Bronchial epithelial cell (primary cell): ENCODE measurements around the gene SMC4. TPM values are rescaled to one million over a fixed set of nuclear protein-coding genes. Genes with fewer than 3 reads are reported as not detected.

Experiments
- DNase-seq: peaks from one replicate; pipeline ENCODE4 v3.0.0-alpha.2; 2010; ENCODE audit warnings: low read depth
- FAIRE-seq: peaks from 2 replicates; lab custom pipeline; 2011; peaks lifted over from hg19 to GRCh38; lab: Jason Lieb, UNC
- H3K27me3 ChIP-seq: 2 replicates; pipeline ENCODE4 v1.5.1; 2011; ENCODE audit warnings: low read length; ENCODE audit not compliant: control insufficient read depth, insufficient read depth
- H3K36me3 ChIP-seq: 2 replicates; pipeline ENCODE4 v1.5.1; 2011; ENCODE audit warnings: low read length; ENCODE audit not compliant: control insufficient read depth, insufficient read depth
- H3K4me3 ChIP-seq: 2 replicates; pipeline ENCODE4 v1.5.1; 2011; ENCODE audit warnings: mild to moderate bottlenecking, low read depth, low read length, control low read depth
- total RNA-seq: library from RNA; depleted of rRNA; stranded (reverse); fragments of >200 nt; gene quantifications from 2 replicates; pipeline ENCODE4 v1.2.1, GENCODE V29; 2014
- TF ChIP-seq, protein P1 (sequence below): IDR thresholded peaks from 2 replicates; pipeline ENCODE4 v1.5.1; 2011; ENCODE audit warnings: mild to moderate bottlenecking, moderate library complexity, low read length, control low read depth, inconsistent platforms; ENCODE audit not compliant: insufficient read depth, severe bottlenecking

The SMC4 gene
- total RNA-seq, 1 donor from 2014 or later: 12.1 TPM

DNA sequence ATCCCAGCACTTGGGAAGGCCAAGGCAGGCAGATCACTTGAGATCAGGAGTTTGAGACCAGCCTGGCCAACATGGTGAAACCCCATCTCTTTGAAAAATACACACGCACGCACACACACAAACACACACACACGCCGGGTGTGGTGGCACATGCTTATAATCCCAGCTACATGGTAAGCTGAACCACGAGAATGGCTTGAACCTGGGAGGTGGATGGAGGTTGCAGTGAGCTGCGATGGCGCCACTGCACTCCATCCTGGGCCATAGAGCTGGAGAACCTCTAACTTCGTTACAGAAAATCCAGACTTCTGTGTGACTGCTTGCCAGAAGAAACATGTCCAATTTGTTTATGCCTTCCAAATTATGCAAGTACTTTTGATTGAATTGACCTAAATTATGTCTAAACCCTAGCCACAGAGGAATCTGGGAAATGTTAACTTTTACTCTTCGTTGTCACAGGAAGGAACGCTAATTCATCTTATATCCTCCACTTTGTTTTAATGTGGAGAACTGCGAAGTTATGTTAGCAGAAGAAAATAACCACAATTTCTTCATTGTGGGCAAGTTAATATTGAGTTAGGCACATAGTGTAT is 28.5 kb downstream of the SMC4 start:
- TF ChIP-seq, protein P1, sequence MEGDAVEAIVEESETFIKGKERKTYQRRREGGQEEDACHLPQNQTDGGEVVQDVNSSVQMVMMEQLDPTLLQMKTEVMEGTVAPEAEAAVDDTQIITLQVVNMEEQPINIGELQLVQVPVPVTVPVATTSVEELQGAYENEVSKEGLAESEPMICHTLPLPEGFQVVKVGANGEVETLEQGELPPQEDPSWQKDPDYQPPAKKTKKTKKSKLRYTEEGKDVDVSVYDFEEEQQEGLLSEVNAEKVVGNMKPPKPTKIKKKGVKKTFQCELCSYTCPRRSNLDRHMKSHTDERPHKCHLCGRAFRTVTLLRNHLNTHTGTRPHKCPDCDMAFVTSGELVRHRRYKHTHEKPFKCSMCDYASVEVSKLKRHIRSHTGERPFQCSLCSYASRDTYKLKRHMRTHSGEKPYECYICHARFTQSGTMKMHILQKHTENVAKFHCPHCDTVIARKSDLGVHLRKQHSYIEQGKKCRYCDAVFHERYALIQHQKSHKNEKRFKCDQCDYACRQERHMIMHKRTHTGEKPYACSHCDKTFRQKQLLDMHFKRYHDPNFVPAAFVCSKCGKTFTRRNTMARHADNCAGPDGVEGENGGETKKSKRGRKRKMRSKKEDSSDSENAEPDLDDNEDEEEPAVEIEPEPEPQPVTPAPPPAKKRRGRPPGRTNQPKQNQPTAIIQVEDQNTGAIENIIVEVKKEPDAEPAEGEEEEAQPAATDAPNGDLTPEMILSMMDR: no peak
- no peak overlapping the region for H3K4me3 ChIP-seq
- H3K36me3 ChIP-seq: peaks cover 5% of the 10 kb centered on the region
- no peaks in the 10 kb centered on the region for H3K27me3 ChIP-seq
- DNase-seq: no peak
- no peak for FAIRE-seq

- Histone ChIP-seq H3K27me3 (no peaks in the 10 kb centered on the region), H3K4me3 (no peak overlapping the region), H3K36me3 (peaks cover 2% of the 10 kb centered on the region)
- no peak for DNase-seq
- no peak for FAIRE-seq
- TF ChIP-seq, protein P1: no peak
These were observed 34.6 kb downstream of the SMC4 start for GRCh38 chr3:160434071-160434470.

- no peaks in the 10 kb centered on the region for H3K27me3 ChIP-seq
- peaks cover 1% of the 10 kb centered on the region for H3K36me3 ChIP-seq
- FAIRE-seq: no peak
- TF ChIP-seq, protein P1: no peak
- no peak overlapping the region for H3K4me3 ChIP-seq
- DNase-seq: no peak
These were observed 35.6 kb downstream of the SMC4 start for GRCh38 chr3:160435095-160435494.

- TF ChIP-seq, protein P1: no peak
- FAIRE-seq (no peak), DNase-seq (no peak)
- Histone ChIP-seq H3K4me3 (no peak overlapping the region), H3K36me3 (peaks cover 1% of the 10 kb centered on the region), H3K27me3 (no peaks in the 10 kb centered on the region)
These were observed 36.3 kb downstream of the SMC4 start for GRCh38 chr3:160435747-160436146.

DNA sequence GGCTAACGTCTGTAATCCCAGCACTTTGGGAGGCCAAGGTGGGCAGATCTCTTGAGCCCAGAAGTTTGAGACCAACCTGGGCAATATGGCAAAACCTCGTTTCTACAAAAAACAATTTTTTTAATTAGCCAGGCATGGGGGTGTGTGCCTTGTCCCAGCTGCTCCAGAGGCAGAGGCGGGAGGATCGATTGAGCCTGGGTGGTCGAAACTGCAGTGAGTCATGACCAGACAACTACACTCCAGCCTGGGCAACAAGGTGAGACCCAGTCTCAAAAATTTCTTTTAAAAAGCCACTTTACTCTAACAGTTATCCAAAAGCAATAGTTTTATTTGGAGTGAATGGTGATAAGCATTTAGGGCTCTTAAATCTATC is 37.6 kb downstream of the SMC4 start:
- peaks cover 1% of the 10 kb centered on the region for H3K36me3 ChIP-seq
- no peak overlapping the region for H3K4me3 ChIP-seq
- FAIRE-seq (no peak), DNase-seq (no peak)
- H3K27me3 ChIP-seq: no peaks in the 10 kb centered on the region
- TF ChIP-seq, protein P1: no peak

DNA sequence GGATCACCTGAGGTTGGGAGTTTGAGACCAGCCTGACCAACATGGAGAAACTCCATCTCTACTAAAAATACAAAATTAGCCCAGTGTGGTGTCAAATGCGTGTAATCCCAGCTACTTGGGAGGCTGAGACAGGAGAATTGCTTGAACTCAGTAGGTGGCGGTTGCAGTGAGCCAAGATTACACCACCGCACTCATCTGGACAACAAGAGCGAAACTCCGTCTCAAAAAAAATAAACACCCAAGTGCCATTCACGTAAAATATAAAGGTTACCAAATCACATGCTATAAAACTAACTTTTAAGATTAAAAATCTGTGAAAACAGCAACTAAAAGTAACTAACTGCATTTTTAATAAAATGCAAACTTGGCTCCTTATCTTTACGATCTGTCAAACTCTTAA is 41.2 kb downstream of the SMC4 start:
- no peaks in the 10 kb centered on the region for H3K27me3 ChIP-seq
- TF ChIP-seq, protein P1: no peak
- no peak overlapping the region for H3K4me3 ChIP-seq
- peaks cover under 1% of the 10 kb centered on the region for H3K36me3 ChIP-seq
- FAIRE-seq: no peak
- no peak for DNase-seq
